BLaER1 treated with 17β-estradiol and CSF1 and Interleukin-3, amounts not matched to agents 10 nM and 100 nM (cell line): Measurements from ENCODE around the gene KCNK6.

Source experiments
- H3K27ac ChIP-seq, 11 experiments: shearing (Covaris generic); formaldehyde crosslinking; 2 replicates each; pipeline ENCODE4 v1.8.1; 2022
- H3K27me3 ChIP-seq, 11 experiments: shearing (Covaris generic); formaldehyde crosslinking; 2 replicates each; pipeline ENCODE4 v1.8.1; 2022
- H3K36me3 ChIP-seq, 11 experiments: shearing (Covaris generic); formaldehyde crosslinking; 2 replicates each; pipeline ENCODE4 v1.8.1; 2022
- H3K4me1 ChIP-seq, 10 experiments: shearing (Covaris generic); formaldehyde crosslinking; 2 replicates each; pipeline ENCODE4 v1.8.1; 2022
- H3K4me2 ChIP-seq, 11 experiments: shearing (Covaris generic); formaldehyde crosslinking; 2 replicates each; pipeline ENCODE4 v1.8.1; 2022
- H3K4me3 ChIP-seq, 10 experiments: shearing (Covaris generic); formaldehyde crosslinking; 2 replicates each; pipeline ENCODE4 v1.8.1; 2022
- H3K9ac ChIP-seq, 11 experiments: shearing (Covaris generic); formaldehyde crosslinking; 2 replicates each; pipeline ENCODE4 v1.8.1; 2022
- H3K9me3 ChIP-seq, 11 experiments: shearing (Covaris generic); formaldehyde crosslinking; replicated peaks in 1 of 11; 2 replicates each; pipeline ENCODE4 v1.8.1; 2022
- H4K20me1 ChIP-seq, 11 experiments: shearing (Covaris generic); formaldehyde crosslinking; 2 replicates each; pipeline ENCODE4 v1.8.1; 2022
- Cebpa-rat ChIP-seq, 11 experiments: shearing (Covaris generic); IDR thresholded peaks; 2 replicates each; pipeline ENCODE4 v1.8.1; 2022

The KCNK6 gene

GRCh38 chr19:38378866-38379265, 59.2 kb downstream of the KCNK6 start:
- Histone ChIP-seq H3K4me3 (no peak overlapping the region), H3K4me2 (no peak overlapping the region), H3K36me3 (peaks cover 74 to 79% (median 78%) of the 10 kb centered on the region in 11 experiments), H3K27ac (no peak overlapping the region), H3K9me3 (no peaks in the 10 kb centered on the region), H3K4me1 (peaks cover 16 to 24% (median 20%) of the 10 kb centered on the region in 10 experiments), H4K20me1 (peaks cover 51 to 89% (median 85%) of the 10 kb centered on the region in 11 experiments; a peak in 21 of 22 replicates), H3K9ac (no peak overlapping the region), H3K27me3 (peaks cover 0 to 11% (median 8%) of the 10 kb centered on the region in 11 experiments; a peak in 16 of 22 replicates)
- TF ChIP-seq Cebpa-rat (IDR thresholded peaks at IDR 0.05), result no peak

GRCh38 chr19:38381138-38381537, 61.5 kb downstream of the KCNK6 start:
- no peak overlapping the region for H3K4me2 ChIP-seq
- H3K27ac ChIP-seq, result no peak overlapping the region
- no peaks in the 10 kb centered on the region for H3K9me3 ChIP-seq
- H3K9ac ChIP-seq, result no peak overlapping the region
- peaks cover 82 to 100% (median 98%) of the 10 kb centered on the region in 11 experiments for H3K36me3 ChIP-seq
- TF ChIP-seq Cebpa-rat (IDR thresholded peaks at IDR 0.05), result no peak
- peaks cover 18 to 34% (median 30%) of the 10 kb centered on the region in 11 experiments for H3K27me3 ChIP-seq
- H3K4me3 ChIP-seq, result no peak overlapping the region
- H4K20me1 ChIP-seq, result peaks cover 73 to 100% (median 98%) of the 10 kb centered on the region in 11 experiments; a peak in 21 of 22 replicates
- peaks cover 13 to 33% (median 23%) of the 10 kb centered on the region in 10 experiments for H3K4me1 ChIP-seq
